ENCODE data around the gene KIRREL3. TPM values are rescaled to one million over a fixed set of nuclear protein-coding genes. Genes with fewer than 3 reads are reported as not detected.

The KIRREL3 gene
- total and polyA plus RNA-seq, 4 donors, result 0.02 to 0.71 (median 0.15) TPM; not detected in 1

- ATAC-seq (ENCODE audit: insufficient read depth, low FRiP score), result no peak
- WGBS, 2 donors, result 80 to 83% methylated on average over 21 of the region's 21 CpGs
- H3K9ac ChIP-seq (ENCODE audit: insufficient read depth in 1 of 2, low read length in 2 of 2), result no peak overlapping the region
- no peaks in the 10 kb centered on the region for H3K9me3 ChIP-seq (ENCODE audit: control insufficient read depth in 4 of 4, insufficient read depth in 3 of 4, low read length in 3 of 4)
- H3K36me3 ChIP-seq (ENCODE audit: control insufficient read depth in 4 of 4, insufficient read depth in 4 of 4, low read length in 4 of 4), result no peaks in the 10 kb centered on the region
- no peak overlapping the region for H3K27ac ChIP-seq (ENCODE audit: low read depth in 1 of 2, low read length in 1 of 2)
- no peak for TF ChIP-seq CTCF (IDR thresholded peaks at IDR 0.05; ENCODE audit: control extremely low read depth, extremely low read depth)
- H3K27me3 ChIP-seq (ENCODE audit: control insufficient read depth in 3 of 3, insufficient read depth in 3 of 3, low read length in 2 of 3), result no peaks in the 10 kb centered on the region
- H3K4me1 ChIP-seq (ENCODE audit: control insufficient read depth in 5 of 5, insufficient read depth in 5 of 5, low read length in 5 of 5), result no peaks in the 10 kb centered on the region
- DNase-seq, result no peak
- H3K4me3 ChIP-seq, result no peak overlapping the region
These were observed 510.5 kb downstream of the KIRREL3 start for GRCh38 chr11:126489836-126490660.

- no peaks in the 10 kb centered on the region for H3K4me1 ChIP-seq (ENCODE audit: control insufficient read depth in 5 of 5, insufficient read depth in 5 of 5, low read length in 5 of 5)
- H3K9ac ChIP-seq (ENCODE audit: insufficient read depth in 1 of 2, low read length in 2 of 2), result no peak overlapping the region
- DNase-seq (no peak), ATAC-seq (ENCODE audit: insufficient read depth, low FRiP score) (no peak)
- no peaks in the 10 kb centered on the region for H3K9me3 ChIP-seq (ENCODE audit: control insufficient read depth in 4 of 4, insufficient read depth in 3 of 4, low read length in 3 of 4)
- H3K27ac ChIP-seq (ENCODE audit: low read depth in 1 of 2, low read length in 1 of 2), result no peak overlapping the region
- no peak for TF ChIP-seq CTCF (IDR thresholded peaks at IDR 0.05; ENCODE audit: control extremely low read depth, extremely low read depth)
- 92 to 95% methylated on average over 23 of the region's 23 CpGs for WGBS, 2 donors
- H3K27me3 ChIP-seq (ENCODE audit: control insufficient read depth in 3 of 3, insufficient read depth in 3 of 3, low read length in 2 of 3), result no peaks in the 10 kb centered on the region
- H3K36me3 ChIP-seq (ENCODE audit: control insufficient read depth in 4 of 4, insufficient read depth in 4 of 4, low read length in 4 of 4), result no peaks in the 10 kb centered on the region
- H3K4me3 ChIP-seq, result no peak overlapping the region
These were observed 511.8 kb downstream of the KIRREL3 start for GRCh38 chr11:126488591-126489370.

GRCh38 chr11:126487711-126488110 is 512.9 kb downstream of the KIRREL3 start:
- WGBS, 2 donors, result 88 to 89% methylated on average over 8 of the region's 8 CpGs

More at GRCh38 chr11:126487711-126488110, 512.9 kb downstream of the KIRREL3 start:
- Histone ChIP-seq H3K4me1 (ENCODE audit: control insufficient read depth in 5 of 5, insufficient read depth in 5 of 5, low read length in 5 of 5) (no peaks in the 10 kb centered on the region), H3K36me3 (ENCODE audit: control insufficient read depth in 4 of 4, insufficient read depth in 4 of 4, low read length in 4 of 4) (no peaks in the 10 kb centered on the region), H3K9me3 (ENCODE audit: control insufficient read depth in 4 of 4, insufficient read depth in 3 of 4, low read length in 3 of 4) (no peaks in the 10 kb centered on the region), H3K9ac (ENCODE audit: insufficient read depth in 1 of 2, low read length in 2 of 2) (no peak overlapping the region), H3K4me3 (no peak overlapping the region), H3K27ac (ENCODE audit: low read depth in 1 of 2, low read length in 1 of 2) (no peak overlapping the region), H3K27me3 (ENCODE audit: control insufficient read depth in 3 of 3, insufficient read depth in 3 of 3, low read length in 2 of 3) (no peaks in the 10 kb centered on the region)
- DNase-seq, result no peak
- TF ChIP-seq CTCF (IDR thresholded peaks at IDR 0.05; ENCODE audit: control extremely low read depth, extremely low read depth), result no peak
- no peak for ATAC-seq (ENCODE audit: insufficient read depth, low FRiP score)
